ENCODE measurements around the gene NSD1. TPM values are rescaled to one million over a fixed set of nuclear protein-coding genes. Genes with fewer than 3 reads are reported as not detected.

The NSD1 gene
- total RNA-seq, 1 donor from 2014 or later: 45.4 TPM

DNA sequence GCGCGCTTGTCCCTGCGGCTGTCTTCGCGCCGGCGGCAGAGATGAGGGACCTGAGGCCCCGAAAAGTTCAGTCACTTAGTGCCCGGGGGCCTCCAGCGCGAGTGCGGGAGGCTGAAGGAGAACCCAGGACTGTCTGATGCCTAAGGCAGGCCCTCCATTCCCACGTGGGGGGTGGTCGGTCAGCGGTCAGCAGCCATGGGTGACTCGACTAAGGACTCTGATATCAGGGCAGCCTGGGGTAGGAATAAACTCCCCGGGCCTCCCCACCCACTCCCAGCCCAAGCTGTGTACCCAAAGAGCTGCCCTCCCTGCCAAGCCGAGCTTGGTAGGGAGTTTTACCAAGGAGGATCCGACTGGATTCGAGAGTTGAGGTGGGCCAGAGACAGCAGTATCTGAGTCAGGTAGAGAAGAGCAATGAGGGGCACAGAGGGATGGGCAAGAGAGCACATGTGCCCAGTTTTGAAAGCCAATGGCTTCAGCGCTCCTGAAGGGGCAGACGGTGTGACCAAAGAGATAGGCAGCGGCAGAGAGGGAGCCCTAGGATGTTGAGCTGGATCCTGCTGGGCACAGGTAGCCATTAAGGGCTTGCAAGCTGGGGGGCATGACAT is 46.1 kb upstream of the NSD1 start:
- H3K27ac ChIP-seq: peak overlapping the region; percentile 33
- DNase-seq (ENCODE audit: extremely low spot score in 2 of 2): no peak
- H3K9me3 ChIP-seq: no peaks in the 10 kb centered on the region

DNA sequence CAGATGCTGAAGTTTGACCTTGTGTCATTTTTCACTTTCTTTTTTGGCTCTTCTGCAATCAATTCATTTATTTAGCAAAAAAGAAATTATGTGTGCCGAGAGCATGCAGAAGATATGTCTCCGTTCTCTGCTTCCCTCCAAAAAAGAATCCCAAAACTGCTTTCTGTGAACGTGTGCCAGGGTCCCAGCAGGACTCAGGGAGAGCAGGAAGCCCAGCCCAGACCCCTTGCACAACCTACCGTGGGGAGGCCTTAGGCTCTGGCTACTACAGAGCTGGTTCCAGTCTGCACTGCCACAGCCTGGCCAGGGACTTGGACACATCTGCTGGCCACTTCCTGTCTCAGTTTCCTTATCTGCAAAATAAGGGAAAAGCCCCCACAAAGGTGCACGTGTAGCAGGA is 44.4 kb upstream of the NSD1 start:
- no peak for DNase-seq (ENCODE audit: extremely low spot score in 2 of 2)
- Histone ChIP-seq H3K27me3 (no peaks in the 10 kb centered on the region), H3K4me1 (peaks cover 42% of the 10 kb centered on the region), H3K36me3 (no peaks in the 10 kb centered on the region), H3K27ac (peak overlapping the region; percentile 33), H3K9me3 (no peaks in the 10 kb centered on the region), H3K4me3 (no peak overlapping the region)
- intact Hi-C loops (cut with DNase I): no loop called here
- TF ChIP-seq, protein P1, sequence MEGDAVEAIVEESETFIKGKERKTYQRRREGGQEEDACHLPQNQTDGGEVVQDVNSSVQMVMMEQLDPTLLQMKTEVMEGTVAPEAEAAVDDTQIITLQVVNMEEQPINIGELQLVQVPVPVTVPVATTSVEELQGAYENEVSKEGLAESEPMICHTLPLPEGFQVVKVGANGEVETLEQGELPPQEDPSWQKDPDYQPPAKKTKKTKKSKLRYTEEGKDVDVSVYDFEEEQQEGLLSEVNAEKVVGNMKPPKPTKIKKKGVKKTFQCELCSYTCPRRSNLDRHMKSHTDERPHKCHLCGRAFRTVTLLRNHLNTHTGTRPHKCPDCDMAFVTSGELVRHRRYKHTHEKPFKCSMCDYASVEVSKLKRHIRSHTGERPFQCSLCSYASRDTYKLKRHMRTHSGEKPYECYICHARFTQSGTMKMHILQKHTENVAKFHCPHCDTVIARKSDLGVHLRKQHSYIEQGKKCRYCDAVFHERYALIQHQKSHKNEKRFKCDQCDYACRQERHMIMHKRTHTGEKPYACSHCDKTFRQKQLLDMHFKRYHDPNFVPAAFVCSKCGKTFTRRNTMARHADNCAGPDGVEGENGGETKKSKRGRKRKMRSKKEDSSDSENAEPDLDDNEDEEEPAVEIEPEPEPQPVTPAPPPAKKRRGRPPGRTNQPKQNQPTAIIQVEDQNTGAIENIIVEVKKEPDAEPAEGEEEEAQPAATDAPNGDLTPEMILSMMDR (IDR thresholded peaks at IDR 0.05): no peak
- TF ChIP-seq POLR2A (IDR thresholded peaks at IDR 0.05) (no peak), POLR2AphosphoS5 (IDR thresholded peaks at IDR 0.05; ENCODE audit: insufficient read depth in 1 of 2, low read depth in 1 of 2) (no peak)

More for the DNA sequence above, 46.1 kb upstream of the NSD1 start:
- H3K4me1 ChIP-seq: peaks cover 33% of the 10 kb centered on the region
- H3K36me3 ChIP-seq: no peaks in the 10 kb centered on the region
- intact Hi-C loops (cut with DNase I): no loop called here
- TF ChIP-seq POLR2A (IDR thresholded peaks at IDR 0.05) (no peak), POLR2AphosphoS5 (IDR thresholded peaks at IDR 0.05; ENCODE audit: insufficient read depth in 1 of 2, low read depth in 1 of 2) (no peak)
- TF ChIP-seq, protein P1 (IDR thresholded peaks at IDR 0.05): no peak
- no peaks in the 10 kb centered on the region for H3K27me3 ChIP-seq
- peak overlapping the region; percentile 45 to 46 for H3K4me3 ChIP-seq

DNA sequence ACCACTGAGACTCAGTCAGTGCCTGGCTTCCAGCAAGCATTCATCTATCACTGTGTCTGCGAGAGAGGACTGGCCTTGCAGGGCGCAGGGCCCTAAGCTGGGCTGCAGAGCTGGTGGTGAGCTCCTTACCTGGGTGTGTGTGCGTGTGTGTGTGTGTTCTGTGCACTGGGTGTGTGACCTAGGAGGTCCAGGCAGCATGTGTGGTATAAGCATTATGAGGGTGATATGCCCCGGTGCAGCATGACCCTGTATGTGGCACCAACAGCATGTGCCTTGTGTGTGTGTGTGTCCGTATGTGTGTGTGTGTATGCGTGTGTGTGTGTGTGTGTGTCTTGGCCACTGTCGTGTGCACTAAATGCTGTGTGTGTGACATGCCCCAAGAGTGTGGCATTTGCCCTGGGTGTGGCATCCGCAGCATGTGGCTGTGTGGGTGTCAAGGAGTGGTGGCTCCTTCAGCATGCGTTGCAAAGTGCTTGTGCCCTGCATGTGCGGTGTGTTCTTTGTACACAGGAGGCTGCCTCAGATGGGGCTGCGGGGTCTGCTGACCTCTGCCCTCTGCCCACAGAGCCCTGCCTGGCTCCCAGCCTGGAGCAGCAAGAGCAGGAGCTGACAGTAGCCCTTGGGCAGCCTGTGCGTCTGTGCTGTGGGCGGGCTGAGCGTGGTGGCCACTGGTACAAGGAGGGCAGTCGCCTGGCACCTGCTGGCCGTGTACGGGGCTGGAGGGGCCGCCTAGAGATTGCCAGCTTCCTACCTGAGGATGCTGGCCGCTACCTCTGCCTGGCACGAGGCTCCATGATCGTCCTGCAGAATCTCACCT is 43.5 kb upstream of the NSD1 start:
- Histone ChIP-seq H3K36me3 (no peaks in the 10 kb centered on the region), H3K27ac (peak overlapping the region; percentile 33), H3K4me1 (peaks cover 51% of the 10 kb centered on the region), H3K9me3 (no peaks in the 10 kb centered on the region), H3K27me3 (no peaks in the 10 kb centered on the region), H3K4me3 (no peak overlapping the region)
- DNase-seq (ENCODE audit: extremely low spot score in 2 of 2): no peak
- no peak for TF ChIP-seq POLR2AphosphoS5 (IDR thresholded peaks at IDR 0.05; ENCODE audit: insufficient read depth in 1 of 2, low read depth in 1 of 2)
- intact Hi-C loops (cut with DNase I): no loop called here

DNA sequence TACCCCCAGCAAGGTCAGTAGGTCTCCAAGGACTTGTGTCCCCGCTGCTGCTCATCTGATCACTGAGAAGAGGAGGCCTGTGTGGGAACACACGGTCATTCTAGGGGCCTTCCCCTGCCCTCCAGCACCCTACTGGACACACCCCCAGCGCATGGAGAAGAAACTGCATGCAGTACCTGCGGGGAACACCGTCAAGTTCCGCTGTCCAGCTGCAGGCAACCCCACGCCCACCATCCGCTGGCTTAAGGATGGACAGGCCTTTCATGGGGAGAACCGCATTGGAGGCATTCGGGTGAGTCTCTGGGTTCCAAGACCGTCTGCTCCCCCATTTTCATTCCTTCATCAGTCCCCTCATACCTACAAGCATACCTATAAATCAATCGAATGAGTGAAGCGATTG is 42.8 kb upstream of the NSD1 start:
- TF ChIP-seq POLR2A (IDR thresholded peaks at IDR 0.05) (no peak), POLR2AphosphoS5 (IDR thresholded peaks at IDR 0.05; ENCODE audit: insufficient read depth in 1 of 2, low read depth in 1 of 2) (no peak)
- TF ChIP-seq, protein P1 (IDR thresholded peaks at IDR 0.05): no peak
- DNase-seq (ENCODE audit: extremely low spot score in 2 of 2): no peak
- peaks cover 57% of the 10 kb centered on the region for H3K4me1 ChIP-seq

DNA sequence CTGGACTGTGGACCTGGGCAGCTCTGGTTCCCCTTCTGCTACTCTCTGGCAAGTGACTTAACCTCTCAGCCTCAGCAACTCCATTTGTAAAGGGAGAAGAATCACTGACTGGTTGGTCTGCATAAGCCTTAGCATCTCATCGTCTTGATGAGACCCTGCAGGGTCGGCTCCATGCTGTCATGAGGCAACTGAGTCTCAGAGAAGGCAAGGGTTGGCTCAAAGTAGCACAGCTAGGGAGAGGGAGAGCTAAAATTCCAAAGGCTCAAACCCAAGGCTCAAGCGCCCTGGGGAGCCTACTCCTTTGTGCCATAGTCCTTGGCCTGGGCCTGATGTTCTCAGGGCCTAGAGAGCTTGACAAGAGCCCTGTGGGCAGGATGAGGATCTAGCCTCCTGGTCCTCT is 42.3 kb upstream of the NSD1 start:
- Histone ChIP-seq H3K9me3 (no peaks in the 10 kb centered on the region), H3K36me3 (no peaks in the 10 kb centered on the region), H3K4me3 (no peak overlapping the region), H3K27me3 (no peaks in the 10 kb centered on the region), H3K27ac (no peak overlapping the region), H3K4me1 (peaks cover 54% of the 10 kb centered on the region)
- intact Hi-C loops (cut with DNase I): no loop called here
- no peak for DNase-seq (ENCODE audit: extremely low spot score in 2 of 2)
- TF ChIP-seq, protein P1 (IDR thresholded peaks at IDR 0.05): no peak
- TF ChIP-seq POLR2AphosphoS5 (IDR thresholded peaks at IDR 0.05; ENCODE audit: insufficient read depth in 1 of 2, low read depth in 1 of 2): no peak
- TF ChIP-seq POLR2A (IDR thresholded peaks at IDR 0.05): no peak

More for the DNA sequence above, 42.8 kb upstream of the NSD1 start:
- no peaks in the 10 kb centered on the region for H3K36me3 ChIP-seq
- H3K9me3 ChIP-seq: no peaks in the 10 kb centered on the region
- no peaks in the 10 kb centered on the region for H3K27me3 ChIP-seq
- intact Hi-C loops (cut with DNase I): no loop called here
- no peak overlapping the region for H3K27ac ChIP-seq
- no peak overlapping the region for H3K4me3 ChIP-seq

Data from vagina (tissue), 2 donors.